HG03095 (cell line): Measurements from ENCODE around the gene GRIK3.

ENCODE experiments used
- ATAC-seq: cut with Tn5 transposase; IDR thresholded peaks from one replicate; pipeline ENCODE4 v1.9.1; 2021; ENCODE audit warnings: moderate library complexity; ENCODE audit not compliant: unreplicated experiment

The GRIK3 gene

GRCh38 chr1:36796106-36796590 lies 238.2 kb downstream of the GRIK3 start:
- ATAC-seq: no peak

GRCh38 chr1:36794460-36794859 lies 239.9 kb downstream of the GRIK3 start:
- ATAC-seq: no peak

GRCh38 chr1:36793452-36793851 lies 240.9 kb downstream of the GRIK3 start:
- ATAC-seq: no peak

DNA sequence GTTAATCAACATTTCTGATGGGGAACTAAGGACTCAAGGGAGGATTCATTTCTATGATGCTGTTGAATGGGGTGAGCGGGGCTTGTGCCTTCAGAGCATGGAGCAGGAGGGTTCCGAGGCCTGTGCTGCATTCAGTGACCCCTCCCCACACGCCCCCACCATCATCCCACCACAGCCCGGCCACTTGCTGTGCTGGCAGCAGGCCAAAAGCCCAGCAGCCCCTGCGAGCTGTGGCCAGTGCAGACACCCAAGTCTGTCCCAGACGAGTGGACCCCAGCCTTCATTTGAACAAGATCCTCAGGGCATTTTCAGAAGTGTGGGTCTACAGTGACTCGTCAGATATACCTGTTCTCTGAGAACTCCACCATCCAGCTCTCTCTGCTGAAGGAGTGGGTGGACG lies 242.0 kb downstream of the GRIK3 start:
- ATAC-seq: no peak

DNA sequence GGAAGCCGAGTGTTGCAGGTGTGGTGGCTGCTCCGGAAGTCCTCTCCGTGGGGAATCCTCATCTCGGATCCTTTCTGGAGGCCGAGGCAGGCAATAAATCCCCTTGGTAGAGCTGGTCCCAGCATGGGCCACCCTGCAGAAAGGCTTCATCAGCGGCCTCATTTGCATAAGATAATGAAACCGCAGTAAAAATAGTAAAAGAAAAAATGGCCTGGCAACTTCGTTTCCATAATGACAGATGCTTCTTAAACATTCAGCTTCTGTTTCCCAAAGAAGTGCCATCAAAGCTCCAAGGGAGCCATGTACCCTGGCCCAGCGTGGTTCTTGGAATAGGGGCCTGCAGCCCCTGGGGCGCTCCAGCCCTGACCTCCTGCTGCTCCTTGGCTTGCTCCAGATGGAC lies 244.1 kb downstream of the GRIK3 start:
- no peak for ATAC-seq

- ATAC-seq: no peak
Measured at GRCh38 chr1:36789535-36789934, 244.8 kb downstream of the GRIK3 start.

DNA sequence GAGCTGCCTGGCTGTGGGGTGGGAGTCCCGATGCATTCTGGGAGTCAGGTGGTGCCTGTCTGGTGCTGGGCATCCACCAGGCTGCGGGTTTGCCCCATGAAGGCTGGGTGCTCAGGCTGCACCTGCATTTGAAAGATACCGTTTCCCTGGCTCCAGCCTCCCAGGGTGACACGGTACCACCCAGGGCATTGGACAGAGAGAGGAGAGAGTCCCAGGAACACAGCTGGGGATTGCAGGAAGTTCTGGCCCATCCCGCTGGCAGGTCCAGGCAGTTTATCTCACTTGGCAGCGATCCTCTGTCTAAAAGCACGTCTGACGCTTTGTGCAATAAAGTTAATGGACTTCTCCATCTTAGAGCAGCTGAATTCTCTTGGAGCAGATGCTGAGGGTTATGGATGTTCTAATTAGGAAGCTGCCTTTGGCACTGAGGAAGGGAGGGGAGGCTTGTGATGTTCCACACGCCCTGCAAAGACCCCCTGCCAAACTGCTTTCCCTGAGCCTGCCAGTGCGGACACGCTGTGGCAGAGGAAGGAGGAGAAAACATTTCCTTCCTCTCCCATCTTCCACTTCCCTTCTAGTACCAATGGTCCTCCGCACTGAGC lies 246.9 kb downstream of the GRIK3 start:
- ATAC-seq: no peak

DNA sequence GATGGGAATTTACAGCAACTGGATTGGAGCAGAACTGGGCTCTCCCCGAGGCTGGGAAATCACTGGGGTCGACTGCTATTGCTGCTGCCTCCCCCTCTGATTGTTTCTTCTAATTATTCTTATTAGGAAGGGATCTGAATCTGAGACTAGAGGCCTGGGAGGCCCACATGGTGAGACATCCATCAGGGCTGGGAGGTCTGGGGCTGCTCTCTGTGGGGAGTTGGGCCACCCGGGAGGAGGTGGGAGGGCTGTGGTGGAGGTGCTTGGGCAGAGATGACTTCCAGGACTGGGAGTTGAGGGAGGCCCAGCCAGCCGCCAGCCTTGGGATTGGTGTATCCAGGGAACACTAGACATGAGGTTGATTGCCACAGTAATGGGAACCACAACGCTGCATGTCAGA lies 247.9 kb downstream of the GRIK3 start:
- ATAC-seq: no peak

GRCh38 chr1:36784147-36784859 lies 250.0 kb downstream of the GRIK3 start:
- no peak for ATAC-seq

DNA sequence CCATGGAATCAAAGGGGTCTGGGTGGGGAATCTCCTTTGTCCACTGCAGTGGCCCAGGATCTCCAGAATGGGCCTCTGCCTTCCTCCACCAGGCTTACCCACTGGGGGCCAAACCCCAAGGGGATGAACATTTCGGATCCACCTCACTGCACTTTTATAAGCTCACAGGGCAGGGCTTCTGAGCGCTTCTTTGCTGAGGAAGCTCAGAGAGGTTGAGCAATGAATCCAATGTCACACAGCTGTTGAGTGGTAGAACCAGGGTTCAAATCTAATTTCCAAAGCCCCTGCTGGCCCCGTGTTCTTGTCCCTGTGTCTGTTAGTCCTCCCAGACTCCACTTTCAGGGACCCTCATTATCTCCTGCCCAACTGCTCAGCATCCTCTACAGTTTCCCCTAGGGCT lies 250.8 kb downstream of the GRIK3 start:
- ATAC-seq: no peak

DNA sequence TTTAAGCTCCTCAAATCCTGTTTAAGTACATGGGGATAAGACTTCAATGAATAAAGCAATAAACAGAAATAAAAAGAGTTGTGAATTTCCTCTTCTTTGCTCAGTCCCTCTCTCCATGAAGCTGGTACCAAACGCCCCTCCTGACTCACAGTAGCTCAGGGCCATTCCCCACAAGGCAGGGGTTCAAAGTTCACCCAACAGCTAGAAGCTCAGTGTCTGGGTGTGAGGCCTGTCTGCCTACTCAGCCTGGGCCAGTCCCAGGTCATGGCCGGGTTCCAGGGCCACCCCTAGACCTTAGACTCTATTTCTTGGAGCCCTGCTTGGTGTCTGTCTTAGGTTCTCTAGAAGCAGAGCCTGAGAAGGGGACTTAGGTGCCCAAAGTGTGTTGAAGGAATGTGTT lies 251.5 kb downstream of the GRIK3 start:
- ATAC-seq: no peak

GRCh38 chr1:36782085-36782484 lies 252.2 kb downstream of the GRIK3 start:
- ATAC-seq: no peak

GRCh38 chr1:36781098-36781497 lies 253.2 kb downstream of the GRIK3 start:
- ATAC-seq: no peak

DNA sequence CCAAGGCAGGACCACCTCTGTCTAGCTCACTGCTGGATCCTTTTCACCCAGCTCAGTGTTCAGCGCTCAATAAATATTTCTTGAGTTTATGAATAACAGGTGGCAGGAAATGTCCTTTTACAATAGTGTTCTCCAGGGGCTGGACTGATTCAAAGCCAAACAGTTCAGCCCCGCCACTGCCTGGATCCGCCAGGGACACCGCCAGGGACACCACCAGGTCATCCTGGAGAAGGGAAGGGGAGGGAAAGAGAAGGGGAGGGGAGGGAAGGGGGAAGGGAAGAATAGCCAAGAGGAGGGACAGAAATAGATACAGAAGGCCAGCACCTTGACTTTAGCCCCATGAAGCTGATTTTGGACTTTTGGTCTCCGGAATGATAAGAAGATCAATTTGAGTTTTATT lies 255.6 kb downstream of the GRIK3 start:
- no peak for ATAC-seq

DNA sequence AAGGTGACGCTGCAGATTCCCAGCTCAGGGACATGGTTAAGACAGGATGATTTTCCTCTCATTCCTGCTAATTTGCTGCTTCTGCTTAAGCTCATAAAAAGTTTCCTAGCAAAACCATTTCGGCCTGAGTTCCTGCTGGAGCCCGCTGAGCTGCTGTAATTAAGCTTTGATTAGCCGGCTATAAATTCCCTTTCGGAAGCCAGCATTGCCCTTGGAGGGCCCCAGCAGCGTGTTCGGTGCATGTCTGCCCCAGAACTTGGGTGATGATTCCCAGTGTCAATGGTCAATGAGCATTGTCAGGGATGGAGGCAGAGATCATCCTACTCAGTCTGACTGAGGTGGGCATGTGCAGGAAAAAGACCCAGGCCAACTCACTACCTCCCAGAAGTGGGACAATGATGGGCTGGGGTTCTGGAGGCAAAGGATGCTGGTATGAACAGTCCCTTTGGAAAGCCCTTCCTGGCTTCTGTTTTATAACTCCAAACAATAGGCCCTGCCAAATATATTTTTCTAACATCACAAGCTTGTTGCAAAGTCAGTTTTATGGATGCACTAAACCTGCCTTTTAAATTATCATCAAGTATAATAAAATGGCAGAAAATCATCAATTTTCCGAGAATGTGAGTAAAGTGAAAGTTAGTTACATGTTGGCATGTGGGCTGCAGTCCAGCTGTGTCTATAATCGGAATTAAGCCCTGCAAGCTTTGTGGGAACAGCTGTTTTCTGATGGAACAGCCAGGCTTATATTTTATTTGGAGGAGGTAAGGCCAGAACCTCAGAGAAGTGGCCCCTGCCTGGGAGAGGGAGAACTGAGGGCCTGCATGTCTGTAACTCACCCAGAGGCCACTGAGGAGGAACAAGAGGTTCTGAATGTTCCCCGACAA lies 257.1 kb downstream of the GRIK3 start:
- ATAC-seq: no peak

- ATAC-seq: no peak
Measured at GRCh38 chr1:36776256-36776655, 258.1 kb downstream of the GRIK3 start.

- no peak for ATAC-seq
Measured at GRCh38 chr1:36775716-36776115, 258.6 kb downstream of the GRIK3 start.

- ATAC-seq: no peak
Measured at GRCh38 chr1:36773827-36774541, 260.3 kb downstream of the GRIK3 start.

DNA sequence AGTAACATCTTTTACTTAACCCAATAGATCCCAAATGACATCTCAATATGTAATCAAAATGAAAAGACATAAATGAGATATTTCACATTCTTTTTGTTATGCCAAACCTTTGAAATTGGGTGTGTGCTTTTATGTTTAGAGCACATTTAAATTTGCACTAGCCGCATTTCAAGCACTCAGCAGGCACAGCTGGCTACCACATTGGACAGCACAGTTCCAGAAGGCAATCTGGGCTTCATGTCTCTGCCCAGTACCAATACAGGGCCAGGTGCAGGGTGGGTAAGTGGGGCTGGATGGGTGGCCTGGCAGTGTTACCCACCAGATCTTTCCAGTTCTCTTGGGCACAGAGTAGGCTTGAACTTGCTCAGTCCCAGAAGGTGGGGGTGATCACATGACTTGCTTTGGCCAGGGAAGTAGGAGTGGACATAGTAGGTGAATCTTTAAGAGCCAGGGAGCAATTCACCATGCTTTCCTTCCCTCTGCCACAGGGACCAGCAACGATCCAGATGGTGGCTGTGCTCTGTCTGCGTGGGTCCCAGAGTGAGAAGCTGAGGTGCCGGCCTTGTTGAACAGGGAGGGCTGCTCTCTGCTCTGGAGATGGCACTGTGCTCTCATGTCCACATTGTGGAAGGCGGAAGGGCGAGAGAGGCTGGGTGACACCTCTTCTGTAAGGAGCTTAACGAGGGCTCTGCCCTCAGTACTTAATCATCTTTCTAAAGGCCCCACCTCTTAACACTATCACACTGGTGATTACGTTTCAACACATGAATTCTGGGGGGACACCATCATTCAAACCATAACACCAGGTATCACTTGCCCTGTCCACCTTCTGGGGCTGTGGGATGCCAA lies 261.4 kb downstream of the GRIK3 start:
- ATAC-seq: no peak

GRCh38 chr1:36771660-36772284 lies 262.5 kb downstream of the GRIK3 start:
- no peak for ATAC-seq
